CD14-positive monocyte (primary cell): ENCODE measurements around the gene CDH23. TPM values are rescaled to one million over a fixed set of nuclear protein-coding genes. Genes with fewer than 3 reads are reported as not detected.

Source experiments
- DNase-seq, 3 donors: peaks; one replicate each; pipeline ENCODE4 v3.0.0-alpha.2; 2011 to 2022
- H2AFZ ChIP-seq: 2 replicates; pipeline ENCODE4 v1.6.0; 2012; ENCODE audit warnings: mild to moderate bottlenecking, low read depth, low read length, inconsistent platforms; ENCODE audit not compliant: insufficient read depth, poor library complexity, severe bottlenecking
- H3K27ac ChIP-seq, 2 donors: 1 replicate in 1 of 2; 2 replicates in 1 of 2; pipeline ENCODE4 v1.5.1; 2012 to 2013; ENCODE audit warnings: low read length in 2 of 2, control low read depth in 1 of 2, inconsistent platforms in 1 of 2, low read depth in 1 of 2, mild to moderate bottlenecking in 1 of 2
- H3K27me3 ChIP-seq, 2 donors: one replicate each; pipeline versions ENCODE4 v1.6.0 to v1.6.1; 2011 to 2013; ENCODE audit warnings: low read length in 2 of 2; ENCODE audit not compliant: control insufficient read depth in 2 of 2, insufficient read depth in 2 of 2
- H3K36me3 ChIP-seq, 2 donors: replicated peaks in 1 of 2; 1 replicate in 1 of 2; 2 replicates in 1 of 2; pipeline versions ENCODE4 v1.5.1 to v1.6.1; 2012 to 2013; ENCODE audit warnings: low read length in 2 of 2, control low read depth in 1 of 2, inconsistent platforms in 1 of 2, mild to moderate bottlenecking in 1 of 2; ENCODE audit not compliant: insufficient read depth in 2 of 2, control insufficient read depth in 1 of 2
- H3K4me1 ChIP-seq, 2 donors: 1 replicate in 1 of 2; 2 replicates in 1 of 2; pipeline versions ENCODE4 v1.5.1 to v1.6.1; 2012 to 2013; ENCODE audit warnings: low read length in 2 of 2, control low read depth in 1 of 2, inconsistent platforms in 1 of 2, mild to moderate bottlenecking in 1 of 2, moderate library complexity in 1 of 2; ENCODE audit not compliant: insufficient read depth in 2 of 2, control insufficient read depth in 1 of 2
- H3K4me2 ChIP-seq: replicated peaks from 2 replicates; pipeline ENCODE3; 2012; ENCODE audit warnings: low read length, moderate library complexity, mild to moderate bottlenecking; ENCODE audit not compliant: poor library complexity, severe bottlenecking; ENCODE audit errors: extremely low read depth
- H3K4me3 ChIP-seq, 3 experiments: fragments of 200-600 bp in 1 of 3; sonication (generic) in 1 of 3; replicated peaks in 1 of 3; 1 replicate in 2 of 3; 2 replicates in 1 of 3; pipeline ENCODE4 v1.5.1; 2011 to 2013; ENCODE audit warnings: low read length in 3 of 3, mild to moderate bottlenecking in 3 of 3, control low read depth in 2 of 3, low read depth in 2 of 3, inconsistent platforms in 1 of 3, moderate library complexity in 1 of 3
- H3K79me2 ChIP-seq: 2 replicates; pipeline ENCODE4 v1.6.0; 2012; ENCODE audit warnings: mild to moderate bottlenecking, control low read depth, inconsistent platforms, low read length, moderate library complexity; ENCODE audit not compliant: insufficient read depth
- H3K9ac ChIP-seq: 2 replicates; pipeline ENCODE4 v1.6.0; 2017; ENCODE audit warnings: low read length, mild to moderate bottlenecking; ENCODE audit not compliant: insufficient read depth, poor library complexity, severe bottlenecking
- H3K9me3 ChIP-seq, 2 donors: replicated peaks in 1 of 2; 1 replicate in 1 of 2; 2 replicates in 1 of 2; pipeline versions ENCODE4 v1.5.1 to v1.6.1; 2012 to 2013; ENCODE audit warnings: low read length in 2 of 2, control low read depth in 1 of 2; ENCODE audit not compliant: control insufficient read depth in 1 of 2, insufficient read depth in 1 of 2
- H4K20me1 ChIP-seq: 2 replicates; pipeline ENCODE4 v1.6.0; 2012; ENCODE audit warnings: mild to moderate bottlenecking, low read length, control low read depth, moderate library complexity; ENCODE audit not compliant: insufficient read depth
- H3K27ac Mint-ChIP-seq, 7 donors: one replicate each; pipeline ENCODE4 v1.8.0; 2020; ENCODE audit warnings: mild to moderate bottlenecking in 7 of 7, mixed read lengths in 7 of 7, moderate library complexity in 6 of 7, inconsistent platforms in 2 of 7
- H3K27me3 Mint-ChIP-seq, 3 donors: one replicate each; pipeline ENCODE4 v1.8.0; 2021 to 2022; ENCODE audit warnings: low read depth in 3 of 3, mild to moderate bottlenecking in 3 of 3, mixed read lengths in 3 of 3, moderate library complexity in 3 of 3, inconsistent platforms in 1 of 3
- H3K36me3 Mint-ChIP-seq, 2 donors: one replicate each; pipeline ENCODE4 v1.8.0; 2020; ENCODE audit warnings: mixed read lengths in 2 of 2, inconsistent platforms in 1 of 2, mild to moderate bottlenecking in 1 of 2
- H3K4me1 Mint-ChIP-seq: one replicate; pipeline ENCODE4 v1.8.0; 2020; ENCODE audit warnings: mild to moderate bottlenecking, mixed read lengths
- H3K4me3 Mint-ChIP-seq, 2 donors: one replicate each; pipeline ENCODE4 v1.8.0; 2020; ENCODE audit warnings: mild to moderate bottlenecking in 2 of 2, mixed read lengths in 2 of 2, moderate library complexity in 1 of 2
- H3K9me3 Mint-ChIP-seq, 7 donors: one replicate each; pipeline ENCODE4 v1.8.0; 2020 to 2022; ENCODE audit warnings: mixed read lengths in 7 of 7, mild to moderate bottlenecking in 6 of 7, moderate library complexity in 6 of 7, inconsistent platforms in 2 of 7
- WGBS: methylation state at CpG from one replicate; pipeline ENCODE4 v1.1.5; 2013; ENCODE audit warnings: missing lambda C conversion rate; ENCODE audit not compliant: insufficient coverage; 5-methylcytosine and 5-hydroxymethylcytosine counted together
- intact Hi-C, 2 donors: fragments of 100-400 bp; cut with micrococcal nuclease; formaldehyde crosslinking; loops; one replicate each; pipeline versions ENCODE4 v1.15.0 to v1.15.1; 2023
- polyA plus RNA-seq, 3 donors: library from polyadenylated mRNA; depleted of rRNA in 1 of 3; unstranded in 2 of 3; stranded (reverse) in 1 of 3; fragments of 300-500 nt in 2 of 3; fragments of >200 nt in 1 of 3; fragmentation: Illumina TruSeq in 2 of 3; gene quantifications; 1 replicate in 2 of 3; 2 replicates in 1 of 3; pipeline ENCODE4 v1.2.3, GENCODE V29; 2012 to 2021
- TF ChIP-seq, protein P1 (sequence below): fragments of 200-600 bp; IDR thresholded peaks from one replicate; pipeline ENCODE4 v1.8.0; 2022; ENCODE audit warnings: antibody characterized with exemption, mild to moderate bottlenecking

The CDH23 gene
- polyA plus RNA-seq, 3 donors, result 8.2 to 36.2 (median 10.5) TPM

DNA sequence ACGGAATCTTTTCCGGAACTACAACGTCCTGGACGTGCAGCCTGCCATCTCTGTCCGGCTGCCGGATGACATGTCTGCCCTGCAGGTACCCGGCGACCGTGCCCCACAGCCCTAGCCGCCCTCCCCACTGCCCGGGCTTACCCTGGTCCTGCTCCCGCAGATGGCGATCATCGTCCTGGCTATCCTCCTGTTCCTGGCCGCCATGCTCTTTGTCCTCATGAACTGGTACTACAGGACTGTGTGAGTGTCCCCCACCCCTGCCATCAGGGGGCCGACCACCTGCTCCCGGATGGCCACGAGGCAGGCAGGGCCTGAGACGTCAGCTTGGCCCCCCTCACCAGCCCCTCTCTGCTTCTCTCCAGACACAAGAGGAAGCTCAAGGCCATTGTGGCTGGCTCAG lies 414.6 kb downstream of the CDH23 start:
- TF ChIP-seq, protein P1, sequence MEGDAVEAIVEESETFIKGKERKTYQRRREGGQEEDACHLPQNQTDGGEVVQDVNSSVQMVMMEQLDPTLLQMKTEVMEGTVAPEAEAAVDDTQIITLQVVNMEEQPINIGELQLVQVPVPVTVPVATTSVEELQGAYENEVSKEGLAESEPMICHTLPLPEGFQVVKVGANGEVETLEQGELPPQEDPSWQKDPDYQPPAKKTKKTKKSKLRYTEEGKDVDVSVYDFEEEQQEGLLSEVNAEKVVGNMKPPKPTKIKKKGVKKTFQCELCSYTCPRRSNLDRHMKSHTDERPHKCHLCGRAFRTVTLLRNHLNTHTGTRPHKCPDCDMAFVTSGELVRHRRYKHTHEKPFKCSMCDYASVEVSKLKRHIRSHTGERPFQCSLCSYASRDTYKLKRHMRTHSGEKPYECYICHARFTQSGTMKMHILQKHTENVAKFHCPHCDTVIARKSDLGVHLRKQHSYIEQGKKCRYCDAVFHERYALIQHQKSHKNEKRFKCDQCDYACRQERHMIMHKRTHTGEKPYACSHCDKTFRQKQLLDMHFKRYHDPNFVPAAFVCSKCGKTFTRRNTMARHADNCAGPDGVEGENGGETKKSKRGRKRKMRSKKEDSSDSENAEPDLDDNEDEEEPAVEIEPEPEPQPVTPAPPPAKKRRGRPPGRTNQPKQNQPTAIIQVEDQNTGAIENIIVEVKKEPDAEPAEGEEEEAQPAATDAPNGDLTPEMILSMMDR, result no peak
- 88% methylated on average over 13 of the region's 19 CpGs for WGBS
- DNase-seq, result no peak
- Histone ChIP-seq H3K4me2 (no peak overlapping the region), H3K27ac (peak overlapping the region in 1 of 2 donors; percentile 14), H3K27me3 (no peaks in the 10 kb centered on the region), H4K20me1 (peaks cover 73% of the 10 kb centered on the region), H3K9me3 (no peaks in the 10 kb centered on the region), H3K36me3 (peaks cover 49 to 60% of the 10 kb centered on the region in 2 donors), H3K4me3 (no peak overlapping the region), H3K9ac (no peak overlapping the region), H3K4me1 (peaks cover 52 to 78% of the 10 kb centered on the region in 2 donors), H2AFZ (no peak overlapping the region), H3K79me2 (peaks cover 21% of the 10 kb centered on the region)
- Mint-ChIP-seq H3K36me3 (peaks cover 66 to 74% of the 10 kb centered on the region in 2 donors), H3K27ac (peak overlapping the region in 3 of 7 donors; percentile 56 to 70 (median 56)), H3K4me3 (no peak overlapping the region), H3K9me3 (peaks cover 0 to 2% (median 0%) of the 10 kb centered on the region in 7 donors), H3K27me3 (peaks cover 0 to 4% (median 0%) of the 10 kb centered on the region in 3 donors), H3K4me1 (peaks cover 64% of the 10 kb centered on the region)
- intact Hi-C loops, result loop anchor here (5.0 to 10.0 kb wide), 2 partner anchors 84 to 497 kb away; partner anchors contain the start of gene SLC29A3 (in 1 of the 2)

DNA sequence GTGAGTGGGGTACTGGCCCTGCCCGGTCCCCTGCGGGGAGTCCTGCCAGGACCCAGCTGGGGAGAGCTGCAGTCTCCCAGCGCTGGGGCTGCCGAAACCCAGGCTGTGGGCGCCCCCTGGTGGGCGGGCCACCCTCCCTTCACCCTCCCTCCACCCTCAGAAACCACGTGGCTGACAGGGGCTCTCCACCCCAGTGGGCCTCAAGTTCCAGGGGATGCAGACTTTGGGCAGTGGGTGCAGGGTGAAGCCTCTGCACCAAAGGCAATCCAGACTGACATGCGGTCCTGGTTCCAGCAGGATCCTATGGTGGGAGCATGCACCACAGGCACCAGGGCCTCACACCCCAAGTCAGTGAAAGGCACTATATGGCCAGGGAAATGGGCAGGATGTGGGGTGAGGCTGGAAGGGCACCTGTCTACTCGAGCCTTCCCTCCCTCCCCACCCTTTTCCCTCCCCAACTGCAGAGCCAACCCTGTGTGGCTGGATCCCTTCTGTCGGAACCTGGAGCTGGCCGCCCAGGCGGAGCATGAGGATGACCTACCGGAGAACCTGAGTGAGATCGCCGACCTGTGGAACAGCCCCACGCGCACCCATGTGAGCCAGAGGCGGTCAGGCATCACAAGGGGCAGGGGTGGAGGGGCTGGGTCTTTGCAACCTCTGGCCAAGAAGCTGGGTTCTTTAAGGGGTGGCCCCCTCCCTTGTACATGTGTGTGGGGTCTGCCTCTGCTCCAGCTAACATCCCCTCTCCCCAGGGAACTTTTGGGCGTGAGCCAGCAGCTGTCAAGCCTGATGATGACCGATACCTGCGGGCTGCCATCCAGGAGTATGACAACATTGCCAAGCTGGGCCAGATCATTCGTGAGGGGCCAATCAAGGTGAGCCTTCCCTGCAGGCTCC lies 415.5 kb downstream of the CDH23 start:
- peaks cover 58 to 70% of the 10 kb centered on the region in 2 donors for H3K36me3 ChIP-seq
- Mint-ChIP-seq H3K27me3 (peaks cover 0 to 4% (median 0%) of the 10 kb centered on the region in 3 donors), H3K4me1 (peaks cover 64% of the 10 kb centered on the region), H3K27ac (peak overlapping the region in 5 of 7 donors; percentile 53 to 78 (median 58)), H3K4me3 (no peak overlapping the region), H3K9me3 (peaks cover 0 to 2% (median 0%) of the 10 kb centered on the region in 7 donors), H3K36me3 (peaks cover 75 to 81% of the 10 kb centered on the region in 2 donors)
- H3K27me3 ChIP-seq, result no peaks in the 10 kb centered on the region
- no peak overlapping the region for H3K4me3 ChIP-seq
- H3K9me3 ChIP-seq, result no peaks in the 10 kb centered on the region
- peaks cover 30% of the 10 kb centered on the region for H3K79me2 ChIP-seq
- H3K4me1 ChIP-seq, result peaks cover 52 to 78% of the 10 kb centered on the region in 2 donors
- H3K27ac ChIP-seq, result peak overlapping the region; percentile 6 to 31
- no peak overlapping the region for H2AFZ ChIP-seq
- peaks cover 76% of the 10 kb centered on the region for H4K20me1 ChIP-seq
- 45% methylated on average over 11 of the region's 22 CpGs for WGBS
- TF ChIP-seq, protein P1, result peak; percentile 85
- H3K4me2 ChIP-seq, result no peak overlapping the region
- peak; percentile 67 to 76 (median 68) for DNase-seq
- intact Hi-C loops, result loop anchor here (5.0 to 10.0 kb wide), 2 partner anchors 85 to 497 kb away; partner anchors contain the start of gene SLC29A3 (in 1 of the 2)
- no peak overlapping the region for H3K9ac ChIP-seq
